ENCODE measurements around the gene AP5B1.

- TF ChIP-seq CTCF (IDR thresholded peaks at IDR 0.05) (no peak), EZH2 (IDR thresholded peaks at IDR 0.05) (no peak)
Observed at GRCh38 chr11:65785319-65786007, 4.7 kb upstream of the AP5B1 start.
